Heart right ventricle (tissue), 16 donors: ENCODE results near the gene EMC10. TPM values are rescaled to one million over a fixed set of nuclear protein-coding genes. Genes with fewer than 3 reads are reported as not detected.
"Not testable (repeated sequence)": the region's sequence is repeated elsewhere in the genome, so short reads cannot be mapped to it uniquely, and the experiment has no call there.

Experiments
- ATAC-seq, 8 donors: fragments of 200-7000 bp; cut with Tn5 transposase; one replicate each; pipeline ENCODE4 v1.9.1; 2020; ENCODE audit warnings: mild to moderate bottlenecking in 8 of 8, moderate library complexity in 8 of 8, moderate number of reproducible peaks in 1 of 8
- DNase-seq, 2 donors: peaks; one replicate each; pipeline ENCODE4 v3.0.0-alpha.2; 2020
- H3K27ac ChIP-seq, 10 donors: fragments of 200-600 bp; sonication (generic) in 2 of 10; one replicate each; pipeline versions ENCODE4 v1.5.0 to v1.8.0; 2020 to 2022; ENCODE audit warnings: mild to moderate bottlenecking in 3 of 10
- H3K27me3 ChIP-seq, 7 donors: fragments of 200-600 bp; one replicate each; pipeline ENCODE4 v1.8.0; 2021 to 2022; ENCODE audit warnings: mild to moderate bottlenecking in 2 of 7
- H3K36me3 ChIP-seq, 9 donors: fragments of 200-600 bp; sonication (generic) in 1 of 9; one replicate each; pipeline versions ENCODE4 v1.5.0 to v1.8.0; 2020 to 2022; ENCODE audit warnings: mild to moderate bottlenecking in 2 of 9
- H3K4me1 ChIP-seq, 9 donors: fragments of 200-600 bp; sonication (generic) in 1 of 9; one replicate each; pipeline versions ENCODE4 v1.5.0 to v1.8.0; 2020 to 2022; ENCODE audit warnings: mild to moderate bottlenecking in 4 of 9
- H3K4me3 ChIP-seq, 10 donors: fragments of 200-600 bp; sonication (generic) in 2 of 10; one replicate each; pipeline versions ENCODE4 v1.5.0 to v1.8.0; 2020 to 2022; ENCODE audit warnings: mild to moderate bottlenecking in 7 of 10, moderate library complexity in 2 of 10
- H3K9me3 ChIP-seq, 11 donors: fragments of 200-600 bp in 10 of 11; sonication (generic) in 2 of 11; one replicate each; pipeline versions ENCODE4 v1.5.0 to v1.8.0; 2013 to 2022; ENCODE audit warnings: mild to moderate bottlenecking in 2 of 11, control low read depth in 1 of 11, moderate library complexity in 1 of 11
- WGBS, 2 donors: extraction: QIAGEN DNeasy Blood & Tissue Kit; methylation state at CpG; one replicate each; pipeline ENCODE4 v1.1.7; 2013; ENCODE audit warnings: inconsistent platforms in 1 of 2; 5-methylcytosine and 5-hydroxymethylcytosine counted together
- intact Hi-C, 10 donors: fragments of 100-400 bp; cut with DNase I; formaldehyde crosslinking; loops; one replicate each; pipeline versions ENCODE4 v1.11.1 to v1.14.2; 2022
- polyA plus RNA-seq, 2 donors: library from polyadenylated mRNA; stranded (reverse); fragments of 200-250 nt; gene quantifications; one replicate each; pipeline ENCODE4 v1.2.3, GENCODE V29; 2013
- total RNA-seq, 10 donors: library from RNA; stranded (reverse); fragmentation: NEBNext Ultra II Directional in 3 of 10; extraction: Animal tissue kit (Norgen Biotek cat#: 25700) in 3 of 10; gene quantifications; one replicate each; pipeline versions ENCODE4 v1.2.1 to v1.2.4, GENCODE V29; 2021 to 2023
- TF ChIP-seq, protein P1 (sequence below), 9 donors: fragments of 200-600 bp; sonication (generic) in 2 of 9; IDR thresholded peaks; one replicate each; pipeline versions ENCODE4 v1.5.0 to v1.8.0; 2021 to 2022; ENCODE audit warnings: antibody characterized with exemption in 9 of 9, mild to moderate bottlenecking in 5 of 9, moderate library complexity in 1 of 9
- donor health status: Arrhythmogenic right ventricular cardiomyopathy.
- donor health status: ischemic (EF 13 %, LVEDD 7.1; RV severe dilation, severe dysfunction).
- donor health status: healthy with polysubstance abuse.
- donor health status: DM: no; HTN: yes; CAD: no.
- donor health status: DM: no; HTN: no; CAD: no.
- donor health status: ischemic (EF 25% LVEDD 6.9; RV normal size, moderate dysfunction).
- donor health status: ischemic (EF 25% LVEDD 5.7; RV mildly dilated, moderate dysfunction).
- donor health status: healthy.
- donor health status: DM: yes; HTN: yes; CAD: no.
- donor health status: Ischemic cardiomyopathy.
- donor health status: ischemic (EF 35%, LVEDD 5.7; RV mildly dilated, moderate dysfunction).
- donor health status: nonischemic (EF 11% LVEDD 7.7; RV severe dilation, severe dysfunction).
- donor health status: DM: yes; HTN: yes; CAD: no.
- donor health status: PGD.
- donor health status: ischemic (EF 29% LVEDD 5.4; RV normal size, mild dysfunction).
- donor health status: nonischemic (EF 23%, LVEDD 6.1; RV moderate dilation, normal function).

Gene EMC10
- total and polyA plus RNA-seq, 12 donors, result 73.6 to 152 (median 89.1) TPM

- intact Hi-C loops, result no loop called here
- DNase-seq (no peak), ATAC-seq (no peak)
- Histone ChIP-seq H3K4me3 (no peak overlapping the region), H3K4me1 (no peaks in the 10 kb centered on the region), H3K9me3 (no peaks in the 10 kb centered on the region), H3K36me3 (no peaks in the 10 kb centered on the region), H3K27me3 (no peaks in the 10 kb centered on the region), H3K27ac (no peak overlapping the region)
- TF ChIP-seq, protein P1, sequence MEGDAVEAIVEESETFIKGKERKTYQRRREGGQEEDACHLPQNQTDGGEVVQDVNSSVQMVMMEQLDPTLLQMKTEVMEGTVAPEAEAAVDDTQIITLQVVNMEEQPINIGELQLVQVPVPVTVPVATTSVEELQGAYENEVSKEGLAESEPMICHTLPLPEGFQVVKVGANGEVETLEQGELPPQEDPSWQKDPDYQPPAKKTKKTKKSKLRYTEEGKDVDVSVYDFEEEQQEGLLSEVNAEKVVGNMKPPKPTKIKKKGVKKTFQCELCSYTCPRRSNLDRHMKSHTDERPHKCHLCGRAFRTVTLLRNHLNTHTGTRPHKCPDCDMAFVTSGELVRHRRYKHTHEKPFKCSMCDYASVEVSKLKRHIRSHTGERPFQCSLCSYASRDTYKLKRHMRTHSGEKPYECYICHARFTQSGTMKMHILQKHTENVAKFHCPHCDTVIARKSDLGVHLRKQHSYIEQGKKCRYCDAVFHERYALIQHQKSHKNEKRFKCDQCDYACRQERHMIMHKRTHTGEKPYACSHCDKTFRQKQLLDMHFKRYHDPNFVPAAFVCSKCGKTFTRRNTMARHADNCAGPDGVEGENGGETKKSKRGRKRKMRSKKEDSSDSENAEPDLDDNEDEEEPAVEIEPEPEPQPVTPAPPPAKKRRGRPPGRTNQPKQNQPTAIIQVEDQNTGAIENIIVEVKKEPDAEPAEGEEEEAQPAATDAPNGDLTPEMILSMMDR (IDR thresholded peaks at IDR 0.05), result no peak
- 90 to 91% methylated on average over 10 of the region's 10 CpGs for WGBS, 2 donors
These were observed 46.6 kb downstream of the EMC10 start for GRCh38 chr19:50522881-50523280.

GRCh38 chr19:50528052-50528451, 51.7 kb downstream of the EMC10 start:
- H3K9me3 ChIP-seq, H3K36me3 ChIP-seq, DNase-seq, H3K27ac ChIP-seq, H3K4me1 ChIP-seq, ATAC-seq, intact Hi-C loops, H3K4me3 ChIP-seq: not testable (repeated sequence)
- 94 to 98% methylated on average over 3 of the region's 3 CpGs for WGBS, 2 donors
- H3K27me3 ChIP-seq, result peaks cover 0 to 13% (median 3%) of the 10 kb centered on the region in 7 donors

GRCh38 chr19:50531171-50531612, 54.9 kb downstream of the EMC10 start:
- H3K9me3 ChIP-seq, result peaks cover 0 to 18% (median 10%) of the 10 kb centered on the region in 11 donors
- DNase-seq (no peak), ATAC-seq (no peak)
- WGBS, 2 donors, result 65 to 72% methylated on average over 14 of the region's 14 CpGs
- H3K27me3 ChIP-seq, result peaks cover 0 to 13% (median 3%) of the 10 kb centered on the region in 7 donors
- TF ChIP-seq, protein P1 (IDR thresholded peaks at IDR 0.05), result no peak
- H3K4me1 ChIP-seq, result no peaks in the 10 kb centered on the region
- H3K4me3 ChIP-seq, result no peak overlapping the region
- intact Hi-C loops, result loop anchor here in 1 of 10 donors (10.0 kb wide), 1 partner anchor 394 kb away; no protein-coding TSS in a partner anchor
- H3K36me3 ChIP-seq, result no peaks in the 10 kb centered on the region
- H3K27ac ChIP-seq, result no peak overlapping the region

DNA sequence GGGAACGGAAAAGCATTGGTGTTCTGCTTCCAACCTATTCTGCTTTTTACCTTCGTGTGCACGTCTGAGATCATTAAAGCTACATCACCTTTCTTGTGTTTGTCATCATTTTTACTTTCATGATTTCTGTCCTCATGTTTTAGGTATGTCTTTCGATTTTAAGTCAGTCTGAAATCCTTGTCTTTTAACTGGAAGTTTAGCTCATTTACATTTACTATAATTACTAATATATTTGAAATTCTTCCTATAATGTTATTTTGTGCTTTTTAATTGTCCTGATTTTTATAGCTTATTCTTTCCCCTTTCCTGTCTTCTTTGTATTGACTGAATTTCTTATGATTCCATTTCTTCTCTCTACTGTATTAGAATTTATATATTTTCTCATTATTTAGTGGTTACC, 56.6 kb downstream of the EMC10 start:
- intact Hi-C loops, result loop anchor here in 1 of 10 donors (10.0 kb wide), 1 partner anchor 392 kb away; no protein-coding TSS in a partner anchor
- no peak overlapping the region for H3K27ac ChIP-seq
- WGBS, 2 donors, result 87 to 89% methylated on average over 4 of the region's 4 CpGs
- TF ChIP-seq, protein P1 (IDR thresholded peaks at IDR 0.05), result no peak
- peaks cover 0 to 13% (median 3%) of the 10 kb centered on the region in 7 donors for H3K27me3 ChIP-seq
- H3K4me1 ChIP-seq, result peaks cover 0 to 3% (median 0%) of the 10 kb centered on the region in 9 donors
- H3K9me3 ChIP-seq, result peaks cover 0 to 18% (median 10%) of the 10 kb centered on the region in 11 donors
- ATAC-seq (no peak), DNase-seq (no peak)
- H3K4me3 ChIP-seq, result no peak overlapping the region
- no peaks in the 10 kb centered on the region for H3K36me3 ChIP-seq

DNA sequence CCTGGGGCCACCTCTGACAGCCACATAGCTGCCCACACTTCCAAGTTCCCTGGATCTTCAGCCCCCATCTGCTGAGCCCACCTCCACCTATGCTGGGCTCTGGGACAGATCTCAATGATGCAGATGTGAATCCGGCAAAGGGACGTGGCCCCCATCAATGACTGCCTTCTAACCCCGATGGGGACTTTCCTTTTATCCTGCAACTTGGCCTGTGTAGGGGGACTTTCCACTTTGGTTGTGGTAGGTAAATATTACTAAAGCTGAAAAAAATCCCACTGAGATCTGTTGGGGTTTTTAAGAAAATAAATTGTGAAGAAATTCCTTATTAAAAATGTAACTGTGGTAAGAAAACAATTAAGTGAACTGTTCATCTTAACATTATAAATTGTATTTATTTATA, 58.2 kb downstream of the EMC10 start:
- Histone ChIP-seq H3K9me3 (peaks cover 0 to 18% (median 10%) of the 10 kb centered on the region in 11 donors), H3K36me3 (no peaks in the 10 kb centered on the region), H3K4me3 (no peak overlapping the region), H3K27me3 (peaks cover 0 to 13% (median 0%) of the 10 kb centered on the region in 7 donors), H3K27ac (no peak overlapping the region), H3K4me1 (peaks cover 0 to 5% (median 0%) of the 10 kb centered on the region in 9 donors)
- TF ChIP-seq, protein P1 (IDR thresholded peaks at IDR 0.05), result no peak
- 96 to 99% methylated on average over 3 of the region's 3 CpGs for WGBS, 2 donors
- intact Hi-C loops, result loop anchor here in 1 of 10 donors (10.0 kb wide), 1 partner anchor 390 kb away; no protein-coding TSS in a partner anchor
- DNase-seq, result no peak
- no peak for ATAC-seq
